HG02623 (cell line): ENCODE data around the gene GRID2.

Source experiments
- ATAC-seq: cut with Tn5 transposase; IDR thresholded peaks from one replicate; pipeline ENCODE4 v1.9.1; 2021; ENCODE audit warnings: moderate library complexity; ENCODE audit not compliant: unreplicated experiment

The GRID2 gene

GRCh38 chr4:92677805-92678204 lies 374.0 kb downstream of the GRID2 start:
- ATAC-seq, result no peak

GRCh38 chr4:92678292-92678691 lies 374.5 kb downstream of the GRID2 start:
- no peak for ATAC-seq

GRCh38 chr4:92679149-92679548 lies 375.4 kb downstream of the GRID2 start:
- ATAC-seq, result no peak

GRCh38 chr4:92714640-92715039 lies 410.9 kb downstream of the GRID2 start:
- ATAC-seq, result no peak

- no peak for ATAC-seq
These were observed 429.5 kb downstream of the GRID2 start for GRCh38 chr4:92733231-92733630.

GRCh38 chr4:92735025-92735665 lies 431.4 kb downstream of the GRID2 start:
- ATAC-seq, result no peak

- no peak for ATAC-seq
These were observed 456.7 kb downstream of the GRID2 start for GRCh38 chr4:92760433-92760832.

- ATAC-seq, result no peak
These were observed 472.3 kb downstream of the GRID2 start for GRCh38 chr4:92776080-92776479.

- no peak for ATAC-seq
These were observed 486.0 kb downstream of the GRID2 start for GRCh38 chr4:92789741-92790140.

GRCh38 chr4:92791871-92792440 lies 488.2 kb downstream of the GRID2 start:
- no peak for ATAC-seq

- ATAC-seq, result no peak
These were observed 505.6 kb downstream of the GRID2 start for GRCh38 chr4:92809381-92809780.

GRCh38 chr4:92812652-92813051 lies 508.9 kb downstream of the GRID2 start:
- ATAC-seq, result no peak

GRCh38 chr4:92814677-92815076 lies 510.9 kb downstream of the GRID2 start:
- no peak for ATAC-seq

GRCh38 chr4:92825256-92825655 lies 521.5 kb downstream of the GRID2 start:
- no peak for ATAC-seq

- no peak for ATAC-seq
These were observed 522.0 kb downstream of the GRID2 start for GRCh38 chr4:92825791-92826190.

- no peak for ATAC-seq
These were observed 527.0 kb downstream of the GRID2 start for GRCh38 chr4:92830771-92831170.

GRCh38 chr4:92840880-92841279 lies 537.1 kb downstream of the GRID2 start:
- no peak for ATAC-seq

- no peak for ATAC-seq
These were observed 540.0 kb downstream of the GRID2 start for GRCh38 chr4:92843784-92844183.

GRCh38 chr4:92847026-92847425 lies 543.3 kb downstream of the GRID2 start:
- ATAC-seq, result no peak

- ATAC-seq, result no peak
These were observed 558.7 kb downstream of the GRID2 start for GRCh38 chr4:92862509-92862908.

GRCh38 chr4:92864096-92864495 lies 560.3 kb downstream of the GRID2 start:
- no peak for ATAC-seq

GRCh38 chr4:92872604-92873003 lies 568.8 kb downstream of the GRID2 start:
- no peak for ATAC-seq

- no peak for ATAC-seq
These were observed 581.9 kb downstream of the GRID2 start for GRCh38 chr4:92885632-92886031.
